Stimulated activated CD4-positive, alpha-beta T cell treated with anti-CD3 and anti-CD28 coated beads, Interleukin-4, amount 100 ng/mL, for 24 hours (primary cell): ENCODE data around the gene MDC1.
A peak's percentile ranks its signal among the peaks of the same experiment; 100 is the strongest.
"Not testable (repeated sequence)": the region's sequence is repeated elsewhere in the genome, so short reads cannot be mapped to it uniquely, and the experiment has no call there.

ENCODE experiments used
- DNase-seq: peaks from one replicate; pipeline ENCODE4 v3.0.0-alpha.2; 2020

Gene MDC1

GRCh38 chr6:30723843-30724741, 7.0 kb upstream of the MDC1 start:
- DNase-seq: not testable (repeated sequence)

- DNase-seq: not testable (repeated sequence)
Observed at GRCh38 chr6:30723159-30723842, 6.2 kb upstream of the MDC1 start.

GRCh38 chr6:30722280-30723112, 5.4 kb upstream of the MDC1 start:
- peak; percentile 88 for DNase-seq

GRCh38 chr6:30722025-30722279, 4.9 kb upstream of the MDC1 start:
- not testable (repeated sequence) for DNase-seq

- DNase-seq: peak; percentile 97
Observed at GRCh38 chr6:30721198-30722024, 4.3 kb upstream of the MDC1 start.

- peak; percentile 72 for DNase-seq
Observed at GRCh38 chr6:30720738-30721197, 3.7 kb upstream of the MDC1 start.

- peak; percentile 96 for DNase-seq
Observed at GRCh38 chr6:30719791-30720737, 3.0 kb upstream of the MDC1 start, which contains the start of gene TUBB. TUBB (plus strand) TSS chr6:30720352; CDS start chr6:30720507, 155 bp downstream.

GRCh38 chr6:30719356-30719755, 2.3 kb upstream of the MDC1 start:
- DNase-seq: no peak

GRCh38 chr6:30717845-30718720, 1.0 kb upstream of the MDC1 start:
- DNase-seq: not testable (repeated sequence)

- DNase-seq: no peak
Observed at GRCh38 chr6:30716879-30717128, 277 bp downstream of the MDC1 start.

GRCh38 chr6:30714263-30714662, 2.8 kb downstream of the MDC1 start:
- no peak for DNase-seq

GRCh38 chr6:30712441-30712945, 4.6 kb downstream of the MDC1 start:
- DNase-seq: no peak

- no peak for DNase-seq
Observed at GRCh38 chr6:30711758-30712380, 5.2 kb downstream of the MDC1 start.

GRCh38 chr6:30709101-30709868, 7.8 kb downstream of the MDC1 start:
- DNase-seq: no peak

- no peak for DNase-seq
Observed at GRCh38 chr6:30707281-30707850, 9.7 kb downstream of the MDC1 start.

GRCh38 chr6:30705620-30706019, 11.5 kb downstream of the MDC1 start:
- DNase-seq: no peak

GRCh38 chr6:30703821-30704220, 13.3 kb downstream of the MDC1 start:
- no peak for DNase-seq

GRCh38 chr6:30703011-30703410, 14.1 kb downstream of the MDC1 start:
- DNase-seq: no peak

GRCh38 chr6:30700340-30700739, 16.7 kb downstream of the MDC1 start:
- no peak for DNase-seq
